RCC 7860 (cell line): Measurements from ENCODE around the gene ACTR3.
"Not testable (repeated sequence)": the region's sequence is repeated elsewhere in the genome, so short reads cannot be mapped to it uniquely, and the experiment has no call there.

Experiments
- DNase-seq: peaks from one replicate; pipeline ENCODE4 v3.0.0-alpha.2; 2015; ENCODE audit warnings: low spot score
- FAIRE-seq: peaks from 2 replicates; lab custom pipeline; 2012; peaks lifted over from hg19 to GRCh38; lab: Jason Lieb, UNC

ACTR3 gene

DNA sequence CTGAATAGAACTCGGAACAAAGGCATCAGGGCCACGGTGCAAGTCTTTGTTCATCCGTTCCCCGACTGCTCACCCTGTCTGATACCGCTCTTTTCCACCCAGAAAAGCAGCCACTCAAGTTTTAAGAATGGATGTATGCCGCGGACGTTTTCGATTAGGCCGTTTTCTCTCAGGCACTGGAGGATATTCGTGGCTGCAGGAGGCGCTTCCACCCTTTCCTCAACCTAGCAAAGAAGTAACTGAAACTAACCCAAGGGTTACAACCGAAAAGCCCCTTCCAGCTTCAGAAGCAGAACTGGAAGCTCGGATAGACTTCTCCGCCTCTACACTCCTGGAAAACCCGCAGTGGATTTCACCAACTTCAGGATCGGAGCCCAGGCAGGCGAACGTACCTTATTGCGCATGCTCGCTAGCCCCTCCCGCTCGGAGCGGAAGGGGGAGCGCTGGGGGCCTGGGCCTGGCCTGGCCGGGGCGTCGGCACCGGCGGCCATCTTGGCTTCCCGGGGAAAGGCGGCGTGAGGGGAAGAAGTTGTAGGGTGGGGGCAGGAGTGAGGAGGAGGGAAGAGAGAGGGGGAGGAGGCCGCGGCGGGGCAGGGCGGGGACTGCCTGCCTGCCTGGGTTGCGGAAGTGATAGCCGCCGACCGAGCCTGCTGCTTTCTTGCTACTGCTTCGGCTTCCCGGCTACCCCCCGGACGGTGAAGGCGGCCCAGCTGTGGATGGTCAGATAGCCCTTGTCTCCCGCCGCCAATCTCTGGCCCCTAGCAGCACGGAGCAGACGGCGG, at the start of gene ACTR3:
Gene ACTR3, plus strand, starts transcription at position 619 of the 782 bp plus-strand sequence. CDS start 191 bp downstream, outside the sequence.
- DNase-seq (peak; percentile 97), FAIRE-seq (peak; percentile 87)

DNA sequence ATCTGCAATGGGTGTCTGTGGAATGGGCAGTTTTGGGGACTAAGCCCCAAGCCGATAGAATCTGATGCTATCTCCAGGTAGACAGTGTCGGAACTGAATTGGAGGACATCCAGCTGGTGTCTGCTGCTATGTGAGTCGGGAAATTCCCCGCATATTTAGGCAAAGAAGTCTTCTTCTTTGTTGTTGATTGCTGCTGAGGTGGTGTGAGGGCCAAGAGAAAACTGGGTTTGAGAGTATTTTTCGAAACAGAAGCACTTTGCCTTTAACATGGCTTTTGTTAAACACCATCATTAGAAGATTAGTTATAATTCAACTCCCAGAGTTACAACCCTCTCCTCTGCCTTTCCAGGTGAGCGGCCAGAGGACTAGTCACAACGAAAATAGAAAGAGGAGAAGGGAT, 49.4 kb upstream of the ACTR3 start:
- DNase-seq (no peak), FAIRE-seq (no peak)

DNA sequence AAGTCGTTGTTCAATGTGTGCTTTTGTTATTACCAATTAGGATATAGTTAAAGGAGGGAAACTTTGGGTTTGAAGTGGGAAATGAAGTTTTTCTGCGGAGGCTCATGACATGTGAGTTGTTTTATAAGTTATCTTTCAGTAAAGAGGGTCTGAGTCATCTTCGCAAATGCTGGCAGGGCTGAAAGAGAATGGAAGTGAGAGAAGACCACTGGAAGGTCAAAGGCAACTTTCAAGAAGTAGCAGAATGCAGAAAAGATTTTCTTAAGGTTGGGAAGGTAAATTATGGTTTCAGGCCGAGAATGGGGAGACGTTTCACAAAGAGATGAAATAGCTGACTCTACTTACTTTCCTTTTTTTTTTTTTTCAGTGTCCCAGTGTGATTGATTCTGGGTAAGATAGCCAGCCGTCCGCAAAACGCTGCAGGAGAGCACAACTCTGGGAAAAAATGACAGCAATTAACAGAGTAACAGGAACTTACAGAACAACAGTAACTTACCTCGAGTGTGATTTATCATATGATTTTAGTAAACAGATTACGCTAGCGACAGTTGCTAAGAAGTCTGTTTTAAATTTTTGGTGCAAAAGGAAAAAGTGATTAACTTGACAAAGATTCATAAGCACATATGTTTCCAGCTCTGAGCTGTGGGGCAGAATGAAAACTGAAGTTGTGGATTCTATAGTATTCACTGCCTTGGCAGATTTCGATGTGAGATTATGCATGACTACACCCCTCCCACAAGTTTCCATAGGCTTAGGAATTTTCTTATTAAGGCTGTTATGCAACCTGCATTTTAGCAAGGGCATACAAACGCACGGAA, 46.8 kb upstream of the ACTR3 start:
- DNase-seq (peak; percentile 57), FAIRE-seq (peak; percentile 90)

DNA sequence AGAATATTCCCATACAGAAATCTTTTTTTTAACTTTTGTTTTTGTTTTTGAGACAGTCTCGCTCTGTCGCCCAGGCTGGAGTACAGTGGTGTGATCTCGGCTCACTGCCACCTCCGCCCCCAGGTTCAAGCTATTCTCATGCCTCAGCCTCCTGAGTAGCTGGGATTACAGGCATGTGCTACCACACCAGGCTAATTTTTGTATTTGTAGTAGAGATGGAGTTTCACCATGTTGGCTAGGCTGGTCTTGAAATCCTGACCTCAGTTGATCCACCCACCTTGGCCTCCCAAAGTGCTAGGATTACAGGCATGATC, 46.2 kb upstream of the ACTR3 start:
- FAIRE-seq, DNase-seq: not testable (repeated sequence)

DNA sequence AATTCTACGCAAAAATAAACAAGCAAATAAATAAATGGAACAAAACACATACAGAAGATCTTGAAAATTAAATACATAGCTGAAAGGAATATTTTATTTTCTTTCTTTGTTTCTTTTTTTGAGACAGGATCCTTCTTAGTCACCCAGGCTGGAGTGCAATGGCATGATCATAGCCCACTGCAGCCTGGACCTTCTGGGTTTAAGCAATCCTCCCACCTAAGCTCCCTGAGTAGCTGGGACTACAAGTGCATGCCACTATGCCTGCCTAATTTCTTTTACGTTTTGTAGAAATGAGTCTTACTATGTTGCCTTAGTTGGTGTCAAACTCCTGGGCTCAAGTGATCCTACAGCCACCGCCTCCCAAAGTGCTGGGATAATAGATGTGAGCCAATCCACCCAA, 44.6 kb upstream of the ACTR3 start:
- no peak for DNase-seq
- FAIRE-seq: no peak

DNA sequence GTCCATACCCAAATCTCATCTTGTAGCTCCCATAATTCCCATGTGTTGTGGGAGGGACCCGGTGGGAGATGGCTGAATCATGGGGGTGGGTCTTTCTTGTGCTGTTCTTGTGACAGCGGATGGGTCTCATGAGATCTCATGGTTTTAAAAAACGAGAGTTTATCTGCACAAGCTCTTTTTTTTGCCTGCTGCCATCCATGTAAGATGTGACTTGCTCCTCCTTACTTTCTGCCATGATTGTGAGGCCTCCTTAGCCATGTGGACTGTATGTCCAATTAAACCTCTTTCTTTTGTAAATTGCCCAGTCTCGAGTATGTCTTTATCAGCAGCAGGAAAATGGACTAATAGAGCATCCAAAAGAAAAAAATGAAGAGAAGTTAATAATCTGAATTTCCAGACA, 44.1 kb upstream of the ACTR3 start:
- FAIRE-seq, DNase-seq: not testable (repeated sequence)

DNA sequence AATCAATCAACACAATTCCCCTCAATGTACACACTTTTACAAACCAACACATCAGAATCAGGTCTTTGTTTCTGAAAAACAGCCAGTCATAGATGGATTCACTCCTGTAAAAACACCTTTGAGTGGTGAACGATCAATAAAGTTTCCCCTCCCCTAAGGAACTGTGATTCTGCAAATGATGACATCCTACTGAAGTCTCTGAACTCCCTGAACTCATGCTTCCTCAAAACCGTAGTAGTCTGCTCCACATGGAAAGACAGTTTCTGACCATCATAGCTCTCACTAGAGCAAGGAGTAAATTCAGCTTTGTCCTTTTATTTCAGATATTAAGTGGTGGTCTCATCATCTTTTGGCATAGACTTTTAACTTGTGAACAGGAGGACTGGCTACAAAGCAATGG, 43.5 kb upstream of the ACTR3 start:
- DNase-seq (peak; percentile 19), FAIRE-seq (no peak)

DNA sequence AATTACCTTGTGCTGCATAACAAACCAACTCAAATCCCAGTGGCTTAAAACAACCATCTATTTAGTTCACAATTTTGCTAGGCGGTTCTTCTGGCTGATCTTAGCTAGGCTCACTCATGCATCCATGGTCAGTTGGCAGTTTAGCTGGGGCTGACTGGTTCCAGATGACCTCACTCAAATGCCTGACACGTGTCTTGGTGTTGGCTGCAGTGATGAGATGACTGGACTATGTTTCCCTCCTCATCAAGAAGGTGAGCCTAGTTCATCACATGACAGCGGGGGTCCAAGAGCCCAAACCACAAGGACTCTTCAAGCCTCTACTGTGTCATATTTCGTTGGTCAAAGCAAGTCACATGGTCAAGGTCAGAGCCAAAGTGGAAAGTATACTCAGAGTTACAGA, 42.7 kb upstream of the ACTR3 start:
- peak; percentile 100 for DNase-seq
- peak; percentile 99 for FAIRE-seq

DNA sequence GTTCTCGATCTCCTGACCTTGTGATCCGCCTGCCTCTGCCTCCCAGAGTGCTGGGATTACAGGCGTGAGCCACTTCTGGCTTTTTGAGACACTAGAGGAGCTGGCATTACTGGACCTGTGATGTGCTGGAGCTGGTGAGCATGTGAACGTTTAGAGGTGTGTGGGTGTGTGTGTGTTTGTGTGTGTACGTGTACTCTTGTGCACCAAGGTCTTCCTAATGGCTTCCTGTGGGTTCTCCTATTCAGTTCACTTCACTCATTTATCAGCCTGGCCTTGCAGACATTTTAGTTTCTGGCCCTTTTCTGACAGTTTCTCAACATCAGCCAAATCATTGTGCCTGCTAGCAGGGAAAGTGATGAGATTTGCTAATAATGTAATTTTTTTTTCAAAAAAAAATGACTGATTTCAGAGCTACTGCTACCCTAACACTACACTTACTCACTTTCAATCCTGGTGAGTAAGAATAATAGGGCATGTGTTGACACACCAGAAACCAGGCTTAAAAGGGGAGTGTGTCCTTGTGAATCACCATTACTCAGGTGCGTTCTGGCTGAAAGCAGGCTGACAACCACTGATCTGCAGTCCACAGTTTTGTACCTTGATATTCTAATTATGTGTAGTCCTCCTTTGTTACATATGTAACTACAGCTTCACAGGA, 41.0 kb upstream of the ACTR3 start:
- DNase-seq (peak; percentile 84), FAIRE-seq (peak; percentile 93)

DNA sequence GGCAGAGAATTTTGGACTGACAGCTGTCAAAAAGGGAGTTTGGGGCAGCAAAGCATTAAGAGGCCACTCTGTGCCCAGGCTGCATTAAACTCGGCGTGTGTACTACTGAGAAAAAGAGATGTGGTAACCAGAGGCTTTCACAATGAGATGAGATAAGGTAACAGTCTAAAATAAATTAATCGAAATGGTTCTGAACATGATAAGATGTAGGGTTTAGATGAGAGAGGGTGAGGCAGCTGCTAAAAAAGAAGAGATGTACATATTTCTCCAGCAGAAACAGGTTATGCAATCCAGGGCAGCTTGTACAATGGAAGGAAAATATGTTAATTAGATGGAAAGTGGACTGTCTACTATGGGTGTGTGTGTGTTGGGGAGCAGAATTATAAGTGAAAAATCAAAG, 39.2 kb upstream of the ACTR3 start:
- no peak for FAIRE-seq

DNA sequence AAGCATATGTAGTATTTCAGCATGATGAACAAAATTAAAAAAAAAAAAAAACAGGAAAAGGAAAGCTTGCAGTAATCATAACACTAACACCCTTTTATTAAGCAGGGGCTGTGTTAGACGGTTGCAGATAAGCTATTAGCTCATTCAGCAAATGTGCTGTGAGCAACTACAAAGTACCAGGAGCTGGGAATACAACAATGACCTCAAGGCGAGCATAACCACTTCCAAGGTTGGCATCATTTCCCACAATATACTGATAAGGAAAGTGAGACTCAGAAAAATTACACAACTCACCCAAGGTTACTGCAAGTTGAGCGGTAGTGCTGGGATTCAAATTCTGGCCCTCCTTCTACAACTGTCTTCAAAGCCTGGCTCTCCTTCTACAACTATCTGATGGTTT, 38.2 kb upstream of the ACTR3 start:
- DNase-seq: peak; percentile 51

More for the DNA sequence above, 39.2 kb upstream of the ACTR3 start:
- no peak for DNase-seq

DNA sequence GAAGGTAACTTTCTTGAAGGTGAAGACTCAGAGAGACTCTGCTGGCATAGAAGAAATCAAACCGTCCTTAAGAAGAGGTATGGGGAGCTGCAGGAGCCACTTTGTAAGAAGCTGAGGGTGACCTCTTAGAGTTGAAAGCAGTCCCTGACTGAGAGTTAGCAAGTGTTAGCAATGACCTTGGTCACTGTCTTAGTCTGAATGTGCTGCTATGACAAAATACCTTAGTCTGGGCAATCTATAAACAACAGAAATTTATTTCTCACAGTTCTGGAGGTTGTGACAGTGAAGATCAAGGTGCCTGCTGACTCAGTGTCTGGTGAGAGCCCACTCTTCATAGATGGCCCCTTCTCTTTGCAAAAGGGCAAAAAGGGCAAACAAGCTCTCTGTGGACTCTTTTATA, 35.7 kb upstream of the ACTR3 start:
- FAIRE-seq (no peak), DNase-seq (no peak)

More for the DNA sequence above, 38.2 kb upstream of the ACTR3 start:
- FAIRE-seq: peak; percentile 30

DNA sequence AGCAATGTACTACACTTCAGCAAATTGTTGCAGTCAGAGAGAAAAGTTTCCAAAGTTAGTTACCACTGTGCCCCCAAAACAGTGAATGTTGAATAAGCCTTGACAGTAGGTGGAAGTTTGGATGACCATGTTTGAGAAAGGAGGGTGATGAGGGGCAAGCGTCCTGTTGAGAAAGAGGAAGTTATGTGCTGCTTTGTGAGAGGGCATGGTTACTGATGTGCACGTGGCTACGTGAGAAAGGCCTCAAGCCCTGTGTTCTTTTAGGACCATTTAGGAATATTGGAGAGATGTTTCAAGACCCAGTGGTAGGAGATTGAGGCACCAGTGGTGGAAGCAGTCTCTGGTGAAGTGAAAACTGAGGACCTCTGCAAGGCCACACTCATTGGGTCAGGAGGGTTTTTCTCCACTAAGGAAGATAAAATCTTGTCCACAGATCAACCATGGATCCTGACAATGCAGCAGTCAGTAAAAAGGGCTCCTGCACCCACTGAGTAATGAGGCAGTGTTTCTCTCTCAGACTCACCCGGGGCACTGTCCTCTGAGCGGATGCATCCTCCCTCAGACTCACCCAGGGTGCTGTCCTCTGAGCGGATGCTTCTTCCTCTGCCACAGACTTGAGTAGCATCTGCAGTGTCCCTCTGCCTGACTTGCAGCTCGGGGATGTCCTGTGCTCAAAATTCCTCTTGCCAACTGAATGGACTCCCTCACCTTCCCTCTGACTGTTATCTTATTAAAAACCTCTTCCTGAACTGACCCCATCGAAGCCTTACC, 34.7 kb upstream of the ACTR3 start:
- DNase-seq (no peak), FAIRE-seq (no peak)

DNA sequence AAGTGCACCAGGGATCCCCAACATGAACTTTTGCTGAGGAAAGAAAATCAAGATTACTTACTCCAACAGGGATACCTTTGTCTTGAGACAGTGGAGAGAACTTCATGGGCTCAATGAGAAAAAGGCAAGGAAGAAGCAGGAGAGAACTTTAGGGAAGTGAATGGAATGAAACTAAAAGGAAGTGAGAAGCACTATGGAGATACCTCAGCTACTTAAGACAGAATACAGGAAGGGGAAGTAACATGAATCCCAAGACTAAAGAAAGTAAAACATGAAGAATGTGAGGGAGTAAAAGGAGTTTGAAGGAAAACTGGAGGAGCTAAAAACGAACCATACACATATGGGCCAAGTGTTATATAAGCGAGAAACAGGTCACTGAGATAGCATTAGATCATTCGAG, 32.4 kb upstream of the ACTR3 start:
- no peak for FAIRE-seq
- no peak for DNase-seq

DNA sequence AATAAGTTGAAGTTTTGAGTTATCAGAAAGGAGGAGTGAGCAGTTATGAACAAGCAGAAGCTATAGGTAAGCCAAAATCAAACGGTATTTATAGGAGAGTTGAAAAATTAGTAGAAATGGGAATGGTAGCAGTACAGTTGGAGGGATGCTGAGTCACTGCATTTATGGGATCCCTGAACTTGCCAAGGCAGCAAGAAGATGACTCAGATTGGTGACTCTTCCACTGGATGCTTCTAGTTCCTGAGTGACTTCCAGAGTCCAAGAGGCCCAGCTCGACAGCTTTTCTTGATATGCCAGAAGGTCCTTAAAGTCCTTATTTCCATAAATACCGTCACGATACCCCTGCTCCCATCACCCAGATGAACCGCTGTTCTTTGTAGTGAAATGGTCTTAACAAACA, 31.1 kb upstream of the ACTR3 start:
- FAIRE-seq (peak; percentile 89), DNase-seq (peak; percentile 84)

DNA sequence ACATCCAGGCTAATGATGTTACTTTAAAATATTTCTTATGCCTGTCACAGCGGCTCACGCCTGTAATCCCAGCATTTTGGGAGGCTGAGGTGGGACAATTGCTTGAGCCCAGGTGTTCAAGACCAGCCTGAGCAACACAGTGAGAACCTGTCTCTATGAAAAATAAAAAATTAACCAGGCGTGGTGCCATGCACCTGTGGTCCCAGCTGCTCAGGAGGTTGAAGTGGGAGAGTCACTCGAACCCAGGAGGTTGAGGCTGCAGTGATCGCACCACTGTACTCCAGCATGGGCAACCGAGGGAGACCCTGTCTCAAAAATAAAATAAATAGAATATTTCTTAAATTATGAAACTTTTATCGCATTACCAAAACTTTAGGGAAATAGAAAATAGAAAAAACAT, 28.1 kb upstream of the ACTR3 start:
- DNase-seq (no peak), FAIRE-seq (no peak)

DNA sequence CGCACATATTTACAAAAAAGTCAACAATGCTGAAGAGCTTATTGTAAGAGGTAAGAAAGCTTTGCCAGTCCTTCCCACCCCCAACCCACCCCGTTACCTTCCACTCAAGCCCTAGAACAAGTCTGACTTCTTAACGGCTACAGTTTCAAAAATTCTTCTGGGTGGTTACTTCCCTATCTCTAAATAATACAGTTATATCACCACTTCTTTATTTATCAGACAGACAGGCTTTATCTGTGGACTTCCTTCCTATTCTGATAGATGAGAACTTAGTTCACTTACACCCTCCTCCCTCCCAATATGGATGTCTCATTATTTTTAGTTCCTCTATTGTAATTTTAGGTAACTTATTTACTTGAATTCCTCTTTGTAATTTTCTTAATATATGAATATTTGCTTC, 26.7 kb upstream of the ACTR3 start:
- FAIRE-seq (no peak), DNase-seq (no peak)

DNA sequence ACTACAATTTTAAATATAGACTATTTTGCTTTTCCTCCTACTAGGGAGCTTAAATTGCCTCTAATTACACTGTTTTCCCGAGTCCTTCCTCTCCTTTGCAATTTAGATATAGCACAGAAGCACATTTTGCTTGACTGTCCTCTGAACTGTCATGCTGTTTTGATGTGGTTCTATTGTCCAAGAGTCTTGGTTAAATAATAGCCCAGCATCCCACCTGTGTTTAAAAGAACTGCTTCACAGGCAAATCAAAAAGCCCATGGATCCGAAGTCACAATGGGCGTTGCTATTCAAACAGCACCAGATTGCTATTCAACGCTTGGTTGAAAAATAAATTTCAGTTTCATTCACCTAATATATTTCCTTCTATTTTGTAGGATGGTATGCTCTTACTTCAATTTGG, 22.3 kb upstream of the ACTR3 start:
- DNase-seq (no peak), FAIRE-seq (no peak)

DNA sequence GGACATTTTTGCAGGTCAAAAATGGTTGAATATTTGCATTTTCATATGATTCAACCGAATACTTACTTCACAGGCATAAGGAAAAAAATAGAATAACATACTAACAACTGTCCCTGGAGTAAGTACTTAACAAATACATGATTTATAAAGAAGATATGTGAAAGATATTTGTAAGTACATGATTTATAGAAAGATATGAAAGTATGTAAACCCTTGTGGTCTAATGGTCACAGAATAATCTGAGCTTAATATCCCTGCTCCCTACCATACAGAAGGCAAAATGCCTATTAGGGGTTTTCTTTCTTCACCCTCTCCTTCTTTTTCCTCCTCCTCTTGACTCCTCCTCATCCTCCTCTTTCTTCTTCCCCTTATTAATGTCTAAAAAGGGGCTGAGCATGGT, 20.6 kb upstream of the ACTR3 start:
- DNase-seq: no peak
- no peak for FAIRE-seq

DNA sequence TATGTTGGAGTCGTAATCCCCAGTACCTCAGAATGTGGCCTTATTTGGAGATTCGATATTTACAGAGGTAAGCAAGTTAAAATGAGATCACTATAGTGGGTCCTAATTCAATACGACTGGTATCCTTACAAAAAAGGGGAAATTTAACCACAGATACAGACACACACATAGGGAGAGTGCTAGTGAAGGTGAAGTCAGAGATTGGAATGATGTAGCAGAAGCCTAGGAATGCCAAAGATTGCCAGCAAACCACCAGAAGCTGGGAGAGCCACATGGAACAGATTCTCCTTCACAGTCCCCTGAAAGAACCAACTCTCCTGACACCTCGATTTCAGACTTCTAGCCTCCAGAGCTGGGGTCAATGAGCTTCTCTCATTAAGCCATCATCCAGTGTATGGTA, 17.7 kb upstream of the ACTR3 start:
- peak; percentile 35 for DNase-seq
- no peak for FAIRE-seq

DNA sequence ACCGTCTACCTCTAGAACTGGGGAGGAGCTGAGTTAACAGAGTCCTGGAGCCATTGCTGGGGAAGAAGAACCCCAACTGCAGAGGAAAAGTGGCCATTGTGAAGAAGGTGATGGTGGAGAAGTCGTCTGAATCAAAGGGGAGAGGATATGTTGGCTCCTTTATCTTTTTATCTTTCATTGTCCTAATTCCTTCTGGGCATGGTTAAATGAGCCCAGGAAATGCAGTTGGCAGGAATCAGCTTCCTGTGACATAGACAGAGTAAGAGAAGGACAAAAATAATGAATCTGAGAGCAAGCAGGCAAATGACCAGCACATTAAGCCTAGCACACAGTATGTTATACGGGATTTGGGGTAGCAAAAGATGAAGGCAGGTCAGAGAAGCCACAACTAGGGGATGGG, 16.0 kb upstream of the ACTR3 start:
- no peak for FAIRE-seq
- no peak for DNase-seq
